NT2/D1 (cell line): ENCODE measurements around the gene DHX32.

ENCODE experiments used
- SUZ12 ChIP-seq: IDR thresholded peaks from 2 replicates; pipeline ENCODE4 v1.6.1; 2011; ENCODE audit not compliant: insufficient read length, insufficient read depth; ENCODE audit errors: extremely low read depth
- YY1 ChIP-seq: IDR thresholded peaks from 2 replicates; pipeline ENCODE4 v1.6.1; 2011; ENCODE audit not compliant: insufficient read length, insufficient read depth
- ZNF274 ChIP-seq: IDR thresholded peaks from 2 replicates; pipeline ENCODE4 v1.6.1; 2011; ENCODE audit warnings: mild to moderate bottlenecking, low read depth, low read length

GRCh38 chr10:125795637-125796190 lies 85.4 kb downstream of the DHX32 start:
- TF ChIP-seq YY1: no peak
- no peak for TF ChIP-seq SUZ12
- TF ChIP-seq ZNF274: no peak
